Endometrium (tissue), 2 donors: ENCODE results near the gene NRSN2.
A peak's percentile ranks its signal among the peaks of the same experiment; 100 is the strongest.

Experiments
- FAIRE-seq: peaks from 2 replicates; lab custom pipeline; 2012; peaks lifted over from hg19 to GRCh38; lab: Jason Lieb, UNC
- donor health status: control.
- donor health status: control.

Gene NRSN2, protein sequence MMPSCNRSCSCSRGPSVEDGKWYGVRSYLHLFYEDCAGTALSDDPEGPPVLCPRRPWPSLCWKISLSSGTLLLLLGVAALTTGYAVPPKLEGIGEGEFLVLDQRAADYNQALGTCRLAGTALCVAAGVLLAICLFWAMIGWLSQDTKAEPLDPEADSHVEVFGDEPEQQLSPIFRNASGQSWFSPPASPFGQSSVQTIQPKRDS

GRCh38 chr20:346640-347316 is at the start of gene NRSN2:
Gene NRSN2 (plus strand): TSS chr20:347111. CDS start chr20:349644, 2,533 bp downstream.
- FAIRE-seq: no peak

DNA sequence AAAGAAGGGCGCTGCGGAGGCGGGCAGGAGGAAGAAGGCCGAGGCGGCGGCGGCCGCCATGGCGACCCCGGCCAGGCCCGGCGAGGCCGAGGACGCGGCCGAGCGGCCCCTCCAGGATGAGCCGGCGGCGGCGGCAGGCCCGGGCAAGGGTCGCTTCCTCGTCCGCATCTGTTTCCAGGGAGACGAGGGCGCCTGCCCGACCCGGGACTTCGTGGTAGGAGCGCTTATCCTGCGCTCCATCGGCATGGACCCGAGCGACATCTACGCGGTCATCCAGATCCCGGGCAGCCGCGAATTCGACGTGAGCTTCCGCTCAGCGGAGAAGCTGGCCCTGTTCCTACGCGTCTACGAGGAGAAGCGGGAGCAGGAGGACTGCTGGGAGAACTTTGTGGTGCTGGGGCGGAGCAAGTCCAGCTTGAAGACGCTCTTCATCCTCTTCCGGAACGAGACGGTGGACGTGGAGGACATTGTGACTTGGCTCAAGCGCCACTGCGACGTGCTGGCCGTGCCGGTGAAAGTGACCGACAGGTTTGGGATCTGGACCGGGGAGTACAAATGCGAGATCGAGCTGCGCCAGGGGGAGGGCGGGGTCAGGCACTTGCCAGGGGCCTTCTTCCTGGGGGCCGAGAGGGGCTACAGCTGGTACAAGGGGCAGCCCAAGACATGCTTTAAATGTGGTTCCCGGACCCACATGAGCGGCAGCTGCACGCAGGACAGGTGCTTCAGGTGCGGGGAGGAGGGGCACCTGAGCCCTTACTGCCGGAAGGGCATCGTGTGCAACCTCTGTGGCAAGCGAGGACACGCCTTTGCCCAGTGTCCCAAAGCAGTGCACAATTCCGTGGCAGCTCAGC is 48.8 kb upstream of the NRSN2 start:
- FAIRE-seq: no peak

DNA sequence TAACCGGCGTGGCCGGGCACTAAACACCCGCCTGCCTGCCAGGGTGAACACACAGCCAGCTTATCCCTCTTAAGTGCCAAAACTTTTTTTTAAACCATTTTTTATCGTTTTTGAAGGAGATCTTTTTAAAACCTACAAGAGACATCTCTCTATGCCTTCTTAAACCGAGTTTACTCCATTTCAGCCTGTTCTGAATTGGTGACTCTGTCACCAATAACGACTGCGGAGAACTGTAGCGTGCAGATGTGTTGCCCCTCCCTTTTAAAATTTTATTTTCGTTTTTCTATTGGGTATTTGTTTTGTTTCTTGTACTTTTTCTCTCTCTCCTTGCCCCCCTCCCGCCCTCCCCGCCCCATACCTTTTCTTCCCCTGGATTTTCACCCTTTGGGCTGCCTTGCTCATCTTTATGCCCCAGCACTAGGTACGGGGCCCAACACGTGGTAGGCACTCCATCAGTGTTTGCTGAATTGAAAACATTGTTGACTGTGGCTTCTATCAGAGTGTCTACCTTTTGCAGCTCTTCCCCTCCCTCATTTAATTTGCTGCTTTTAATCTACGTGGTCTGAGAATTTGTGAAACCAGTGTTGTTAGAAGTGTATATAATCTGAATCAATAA is 48.0 kb upstream of the NRSN2 start:
- FAIRE-seq: no peak

- no peak for FAIRE-seq
Observed at GRCh38 chr20:300345-300990, 46.4 kb upstream of the NRSN2 start.

DNA sequence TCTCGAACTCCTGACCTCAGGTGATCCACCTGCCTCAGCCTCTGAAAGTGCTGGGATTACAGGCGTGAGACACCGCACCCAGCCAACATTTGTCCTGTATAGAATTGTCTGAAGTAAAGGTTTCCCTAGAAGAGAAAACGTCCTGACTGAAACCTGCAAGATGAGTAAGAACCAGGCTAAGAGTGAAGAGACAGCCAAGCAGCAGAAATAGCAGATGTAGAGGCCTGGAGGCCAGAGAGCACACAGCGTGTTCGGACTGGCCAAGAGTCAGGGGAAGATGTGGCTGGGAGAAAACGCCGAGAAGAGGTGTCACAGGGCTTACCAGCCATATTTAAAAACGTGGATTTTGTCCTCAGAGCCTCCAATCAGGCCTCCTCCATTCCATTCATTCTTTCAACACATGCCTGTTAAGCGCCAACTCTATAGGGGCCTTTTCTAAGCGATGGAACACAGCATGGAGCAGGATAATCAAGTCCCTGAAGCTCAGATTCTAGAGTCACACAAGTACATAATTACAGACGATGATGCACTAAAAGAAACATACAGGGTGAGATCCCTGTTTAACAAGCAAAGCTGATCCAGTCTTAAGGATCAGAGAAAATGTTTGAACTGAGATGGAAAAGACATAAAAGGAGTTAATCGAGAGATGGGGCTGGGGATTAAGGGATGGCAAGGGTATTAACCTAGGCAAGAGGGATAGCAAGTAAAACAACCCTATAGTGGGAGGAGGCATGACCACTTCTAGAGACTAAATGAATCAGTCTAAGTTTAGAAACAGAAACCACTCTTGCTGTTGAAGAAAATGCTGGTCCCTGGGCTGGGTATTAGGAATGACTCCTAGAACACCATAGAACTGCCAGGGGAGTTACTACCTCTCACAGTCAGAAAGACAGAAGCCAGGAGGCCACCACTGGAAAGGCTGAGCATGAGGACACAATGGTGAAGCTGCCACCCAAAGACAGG is 44.7 kb upstream of the NRSN2 start:
- no peak for FAIRE-seq

- no peak for FAIRE-seq
Observed at GRCh38 chr20:305745-306144, 41.2 kb upstream of the NRSN2 start.

- no peak for FAIRE-seq
Observed at GRCh38 chr20:308427-309038, 38.4 kb upstream of the NRSN2 start.

- FAIRE-seq: no peak
Observed at GRCh38 chr20:309306-309840, 37.5 kb upstream of the NRSN2 start.

- peak; percentile 100 for FAIRE-seq
Observed at GRCh38 chr20:309841-310644, 36.9 kb upstream of the NRSN2 start.

GRCh38 chr20:310645-311044 is 36.3 kb upstream of the NRSN2 start:
- FAIRE-seq: no peak

GRCh38 chr20:311609-312008 is 35.3 kb upstream of the NRSN2 start:
- FAIRE-seq: no peak

- FAIRE-seq: no peak
Observed at GRCh38 chr20:312067-312466, 34.8 kb upstream of the NRSN2 start.

GRCh38 chr20:312866-313265 is 34.0 kb upstream of the NRSN2 start:
- FAIRE-seq: no peak

DNA sequence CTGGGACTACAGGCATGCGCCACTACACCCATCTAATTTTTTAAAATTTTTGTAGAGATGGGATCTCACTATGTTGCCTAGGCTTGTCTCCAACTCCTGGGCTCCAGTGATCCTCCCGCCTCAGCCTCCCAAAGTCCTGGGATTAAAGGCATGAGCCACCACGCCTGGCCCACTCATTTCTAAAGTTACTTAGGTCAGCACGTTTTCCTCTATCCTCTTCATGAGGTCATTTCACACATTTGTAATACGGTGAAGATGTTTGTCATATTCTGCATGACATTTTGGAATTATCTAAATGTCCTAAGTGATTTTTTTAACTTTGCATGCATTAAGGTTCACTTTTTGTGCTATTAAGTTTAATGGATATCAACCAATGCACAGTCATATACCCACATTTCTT is 33.5 kb upstream of the NRSN2 start:
- no peak for FAIRE-seq

GRCh38 chr20:313948-314347 is 33.0 kb upstream of the NRSN2 start:
- no peak for FAIRE-seq

DNA sequence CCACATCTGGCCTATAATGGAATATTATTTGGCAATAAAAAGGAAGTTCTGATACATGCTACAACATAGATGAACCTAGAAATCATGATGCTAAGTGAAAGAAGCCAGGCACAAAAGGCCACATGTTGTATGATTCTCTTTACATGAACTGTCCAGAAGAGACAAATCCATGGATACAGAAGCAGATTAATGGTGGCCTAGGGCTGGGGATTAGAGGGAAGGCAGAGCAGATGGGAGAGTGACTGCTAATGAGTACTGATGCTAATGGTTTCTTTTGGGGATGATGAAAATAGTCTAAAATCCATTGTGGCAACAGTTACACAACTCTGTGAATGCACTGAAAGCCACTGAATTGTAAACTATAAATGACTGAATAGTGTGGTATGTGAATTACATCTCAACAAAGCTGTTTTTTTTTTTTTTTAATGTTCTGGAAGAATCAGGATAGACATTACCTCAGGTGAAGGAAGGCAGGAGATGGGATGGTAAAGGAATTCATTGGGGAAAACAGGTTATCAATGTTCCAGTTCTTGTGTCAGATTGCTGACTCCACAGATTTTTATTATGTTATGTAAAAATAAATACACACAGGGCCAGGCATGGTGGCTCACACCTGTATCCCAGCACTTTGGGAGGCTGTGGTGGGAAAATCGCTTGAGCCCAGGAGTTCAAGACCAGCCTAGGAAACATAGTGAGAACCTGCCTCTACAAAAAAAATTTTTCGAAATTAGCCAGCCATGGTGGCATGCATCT is 30.4 kb upstream of the NRSN2 start:
- FAIRE-seq: no peak

GRCh38 chr20:324177-325044 is 22.5 kb upstream of the NRSN2 start:
- FAIRE-seq: no peak
